WERI-Rb-1 (cell line): ENCODE measurements around the gene RBM34.
A peak's percentile ranks its signal among the peaks of the same experiment; 100 is the strongest.
"Not testable (repeated sequence)": the region's sequence is repeated elsewhere in the genome, so short reads cannot be mapped to it uniquely, and the experiment has no call there.

ENCODE experiments used
- DNase-seq: peaks from one replicate; pipeline ENCODE4 v3.0.0-alpha.2; 2020
- H3K27ac ChIP-seq: fragments of 250-450 bp; sonication (Bioruptor Pico); 2 replicates; pipeline ENCODE4 v1.5.1; 2020; ENCODE audit warnings: mild to moderate bottlenecking, moderate library complexity
- H3K27me3 ChIP-seq: fragments of 250-450 bp; sonication (Bioruptor Pico); 2 replicates; pipeline ENCODE4 v1.5.1; 2021; ENCODE audit warnings: mild to moderate bottlenecking, low read depth, moderate library complexity; ENCODE audit not compliant: insufficient read depth, severe bottlenecking
- H3K36me3 ChIP-seq: fragments of 250-450 bp; sonication (Bioruptor Pico); 2 replicates; pipeline ENCODE4 v1.5.1; 2020; ENCODE audit warnings: mild to moderate bottlenecking, moderate library complexity
- H3K4me3 ChIP-seq: 2 replicates; pipeline ENCODE4 v1.5.1; 2011; ENCODE audit warnings: low read depth, mild to moderate bottlenecking, control low read depth, low read length
- H3K9me3 ChIP-seq: fragments of 250-450 bp; sonication (Bioruptor Pico); 2 replicates; pipeline ENCODE4 v1.5.1; 2021; ENCODE audit warnings: mild to moderate bottlenecking, moderate library complexity; ENCODE audit not compliant: severe bottlenecking
- TF ChIP-seq, protein P1 (sequence below): IDR thresholded peaks from 2 replicates; pipeline ENCODE4 v1.5.1; 2011; ENCODE audit warnings: low read depth, mild to moderate bottlenecking, control low read depth, inconsistent platforms, low read length

RBM34 gene, protein sequence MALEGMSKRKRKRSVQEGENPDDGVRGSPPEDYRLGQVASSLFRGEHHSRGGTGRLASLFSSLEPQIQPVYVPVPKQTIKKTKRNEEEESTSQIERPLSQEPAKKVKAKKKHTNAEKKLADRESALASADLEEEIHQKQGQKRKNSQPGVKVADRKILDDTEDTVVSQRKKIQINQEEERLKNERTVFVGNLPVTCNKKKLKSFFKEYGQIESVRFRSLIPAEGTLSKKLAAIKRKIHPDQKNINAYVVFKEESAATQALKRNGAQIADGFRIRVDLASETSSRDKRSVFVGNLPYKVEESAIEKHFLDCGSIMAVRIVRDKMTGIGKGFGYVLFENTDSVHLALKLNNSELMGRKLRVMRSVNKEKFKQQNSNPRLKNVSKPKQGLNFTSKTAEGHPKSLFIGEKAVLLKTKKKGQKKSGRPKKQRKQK

DNA sequence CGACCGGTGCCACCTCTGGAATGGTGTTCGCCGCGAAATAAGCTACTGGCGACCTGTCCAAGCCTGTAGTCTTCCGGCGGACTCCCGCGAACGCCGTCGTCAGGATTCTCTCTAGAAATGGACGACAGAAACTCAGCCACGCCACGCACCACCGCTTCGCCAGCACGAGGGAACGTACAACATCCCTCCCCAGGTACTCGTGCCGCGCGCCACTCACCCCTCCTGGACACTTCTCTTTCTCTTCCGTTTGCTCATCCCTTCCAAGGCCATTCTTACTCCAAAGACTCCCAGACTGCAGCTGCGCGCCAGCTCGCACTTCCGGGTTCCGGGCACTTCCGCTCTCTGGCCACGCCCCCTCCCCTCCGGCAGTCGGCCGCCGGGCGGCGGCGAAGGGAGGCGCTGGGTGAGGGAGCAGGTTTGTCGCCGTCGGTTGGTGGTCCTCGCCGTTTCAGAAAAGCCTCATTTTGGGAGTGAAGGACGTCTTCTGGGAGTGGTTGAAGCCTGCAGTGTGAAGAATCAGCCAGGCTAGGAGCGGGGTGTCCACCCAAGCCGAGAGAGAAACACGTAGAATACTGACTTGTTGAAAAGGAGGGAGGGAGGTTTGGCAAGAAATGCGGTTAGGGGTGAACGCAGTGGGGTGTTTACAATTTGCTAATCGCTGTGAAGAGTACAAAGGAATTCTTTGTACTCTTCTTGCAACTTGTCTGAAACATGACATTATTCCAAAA lies at the start of gene RBM34:
TSS of gene RBM34 (minus strand) at position 294 of the 728 bp plus-strand sequence. CDS start at position 270, 24 bp downstream.
- H3K36me3 ChIP-seq = peaks cover 46% of the 10 kb centered on the region
- no peaks in the 10 kb centered on the region for H3K9me3 ChIP-seq
- TF ChIP-seq, protein P1, sequence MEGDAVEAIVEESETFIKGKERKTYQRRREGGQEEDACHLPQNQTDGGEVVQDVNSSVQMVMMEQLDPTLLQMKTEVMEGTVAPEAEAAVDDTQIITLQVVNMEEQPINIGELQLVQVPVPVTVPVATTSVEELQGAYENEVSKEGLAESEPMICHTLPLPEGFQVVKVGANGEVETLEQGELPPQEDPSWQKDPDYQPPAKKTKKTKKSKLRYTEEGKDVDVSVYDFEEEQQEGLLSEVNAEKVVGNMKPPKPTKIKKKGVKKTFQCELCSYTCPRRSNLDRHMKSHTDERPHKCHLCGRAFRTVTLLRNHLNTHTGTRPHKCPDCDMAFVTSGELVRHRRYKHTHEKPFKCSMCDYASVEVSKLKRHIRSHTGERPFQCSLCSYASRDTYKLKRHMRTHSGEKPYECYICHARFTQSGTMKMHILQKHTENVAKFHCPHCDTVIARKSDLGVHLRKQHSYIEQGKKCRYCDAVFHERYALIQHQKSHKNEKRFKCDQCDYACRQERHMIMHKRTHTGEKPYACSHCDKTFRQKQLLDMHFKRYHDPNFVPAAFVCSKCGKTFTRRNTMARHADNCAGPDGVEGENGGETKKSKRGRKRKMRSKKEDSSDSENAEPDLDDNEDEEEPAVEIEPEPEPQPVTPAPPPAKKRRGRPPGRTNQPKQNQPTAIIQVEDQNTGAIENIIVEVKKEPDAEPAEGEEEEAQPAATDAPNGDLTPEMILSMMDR = peak; percentile 47; the same call in 1 of the 2 replicates
- DNase-seq = peak; percentile 99
- no peaks in the 10 kb centered on the region for H3K27me3 ChIP-seq
- H3K4me3 ChIP-seq = peak within 1 kb of the TSS; percentile 63
- peak within 1 kb of the TSS; percentile 76 for H3K27ac ChIP-seq

DNA sequence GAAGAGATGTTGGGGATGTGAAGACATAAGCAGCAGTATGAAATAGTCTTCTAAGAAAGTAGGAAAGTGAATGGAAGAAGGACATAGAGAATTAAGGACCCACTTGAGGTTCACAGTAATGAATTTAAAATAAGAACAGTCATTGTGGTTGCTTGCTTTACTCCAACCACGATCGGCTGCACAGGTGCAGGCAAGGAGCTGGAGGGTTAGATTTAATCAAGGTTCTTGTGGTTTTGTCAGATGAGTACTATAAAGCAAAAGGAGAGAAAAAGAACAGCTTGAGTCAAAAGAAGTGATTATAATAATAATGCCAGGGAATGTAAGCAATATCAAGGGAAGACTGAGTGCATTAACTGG lies 46.1 kb upstream of the RBM34 start:
- H3K36me3 ChIP-seq = peaks cover 68% of the 10 kb centered on the region

DNA sequence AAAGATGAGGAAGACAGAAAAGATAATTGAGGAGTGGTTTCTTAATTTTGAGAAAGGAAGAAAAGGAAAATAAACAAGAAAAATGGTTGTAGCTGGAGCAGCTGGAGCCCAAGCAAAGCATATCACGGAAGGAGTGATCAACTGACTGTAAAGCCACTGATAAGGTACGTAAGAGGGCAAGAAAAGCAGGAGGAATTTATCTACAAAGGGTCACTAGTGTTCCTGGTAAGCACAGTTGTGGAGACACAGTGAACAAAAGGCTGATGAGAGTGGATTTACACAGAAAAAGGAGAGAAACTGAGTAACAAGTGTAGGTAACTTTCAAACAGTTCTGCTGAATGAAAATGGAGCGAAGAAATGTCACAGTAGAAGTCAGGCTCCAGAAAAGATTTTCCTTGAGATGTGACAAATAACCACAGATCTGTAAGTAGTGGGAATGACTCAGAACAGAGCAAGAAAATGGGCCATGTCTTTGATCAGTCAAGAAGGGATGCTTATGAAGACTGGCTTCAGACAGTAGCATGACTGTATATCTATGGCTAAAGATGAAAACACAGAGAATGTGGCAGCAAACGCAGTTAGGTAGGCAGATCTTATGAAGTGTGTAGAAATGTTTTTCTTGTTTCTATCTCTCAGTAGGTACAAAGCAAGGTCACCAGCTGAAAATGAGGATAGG lies 45.6 kb upstream of the RBM34 start:
- Histone ChIP-seq H3K4me3 (no peak overlapping the region), H3K36me3 (peaks cover 63% of the 10 kb centered on the region), H3K9me3 (no peaks in the 10 kb centered on the region), H3K27ac (no peak overlapping the region), H3K27me3 (no peaks in the 10 kb centered on the region)
- DNase-seq = no peak
- TF ChIP-seq, protein P1 = no peak

More for the DNA sequence above, 46.1 kb upstream of the RBM34 start:
- Histone ChIP-seq H3K9me3 (no peaks in the 10 kb centered on the region), H3K27me3 (no peaks in the 10 kb centered on the region), H3K27ac (no peak overlapping the region), H3K4me3 (no peak overlapping the region)
- DNase-seq = no peak
- TF ChIP-seq, protein P1 = no peak

DNA sequence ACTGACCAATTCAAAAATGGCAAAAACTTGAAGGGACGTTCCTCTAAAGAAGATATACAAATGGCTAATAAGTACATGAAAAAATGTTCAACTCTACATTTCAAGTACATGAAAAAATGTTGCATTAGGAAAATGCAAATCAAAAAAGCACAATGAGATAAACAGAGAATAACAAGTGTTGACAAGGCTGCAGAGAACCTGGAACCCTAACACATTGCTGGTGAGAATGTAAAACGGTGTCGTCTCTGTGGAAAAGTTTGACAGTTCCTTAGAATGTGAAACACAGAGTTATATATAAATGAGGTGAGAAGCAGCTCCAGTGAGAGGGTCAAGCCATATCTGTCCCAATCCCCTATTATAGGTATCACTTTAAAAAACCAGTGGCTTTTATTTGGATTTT lies 44.6 kb upstream of the RBM34 start:
- DNase-seq = no peak
- H3K27ac ChIP-seq = no peak overlapping the region
- TF ChIP-seq, protein P1 = no peak
- H3K9me3 ChIP-seq = no peaks in the 10 kb centered on the region
- peaks cover 60% of the 10 kb centered on the region for H3K36me3 ChIP-seq
- H3K27me3 ChIP-seq = no peaks in the 10 kb centered on the region
- H3K4me3 ChIP-seq = no peak overlapping the region

DNA sequence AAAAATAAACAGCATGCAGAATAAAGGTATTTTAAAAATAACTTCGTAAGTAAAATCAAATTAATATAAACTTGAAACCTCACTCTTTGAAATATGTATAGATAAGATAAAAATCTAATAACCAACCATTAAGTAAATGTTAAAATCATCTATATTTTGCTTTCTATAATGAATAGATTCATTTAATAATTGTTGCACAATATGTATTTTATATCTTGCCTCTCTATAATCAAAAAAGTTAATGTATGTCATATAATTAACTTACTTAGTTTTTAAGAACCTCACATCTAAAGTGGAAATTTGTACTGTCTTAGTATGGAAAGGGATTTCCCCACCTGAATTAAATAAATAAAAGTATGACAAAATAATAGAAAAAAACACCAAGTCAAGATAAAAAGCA lies 42.4 kb upstream of the RBM34 start:
- H3K9me3 ChIP-seq = no peaks in the 10 kb centered on the region
- peaks cover 42% of the 10 kb centered on the region for H3K36me3 ChIP-seq
- H3K4me3 ChIP-seq = no peak overlapping the region
- no peak for DNase-seq
- TF ChIP-seq, protein P1 = no peak
- H3K27ac ChIP-seq = no peak overlapping the region
- H3K27me3 ChIP-seq = no peaks in the 10 kb centered on the region

DNA sequence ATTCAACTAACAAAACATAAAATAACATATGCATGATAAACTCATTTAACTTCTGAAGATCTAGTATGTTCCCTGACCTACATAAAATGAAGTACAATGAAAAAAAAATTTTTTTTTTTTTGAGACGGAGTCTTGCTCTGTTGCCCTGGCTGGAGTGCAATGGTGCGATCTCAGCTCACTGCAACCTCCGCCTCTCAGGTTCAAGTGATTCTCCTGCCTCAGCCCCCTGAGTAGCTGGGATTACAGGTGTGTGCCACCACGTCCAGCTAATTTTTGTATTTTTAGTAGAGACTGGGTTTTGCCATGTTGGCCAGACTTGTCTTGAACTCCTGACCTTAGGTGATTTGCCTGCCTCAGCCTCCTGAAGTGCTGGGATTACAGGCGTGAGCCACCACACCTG lies 41.4 kb upstream of the RBM34 start:
- peaks cover 36% of the 10 kb centered on the region for H3K36me3 ChIP-seq
- DNase-seq, H3K27me3 ChIP-seq, H3K4me3 ChIP-seq, H3K9me3 ChIP-seq, H3K27ac ChIP-seq: not testable (repeated sequence)
